Cardiac fibroblast (primary cell): ENCODE data around the gene RASAL1.

Source experiments
- DNase-seq, 2 donors: peaks; one replicate each; pipeline versions ENCODE4 v3.0.0 to v3.0.0-alpha.2; 2010; ENCODE audit warnings: low read depth in 2 of 2
- H3K4me3 ChIP-seq, 2 donors: replicated peaks in 1 of 2; 1 replicate in 1 of 2; 2 replicates in 1 of 2; pipeline ENCODE4 v1.5.1; 2011; ENCODE audit warnings: low read depth in 2 of 2, low read length in 2 of 2, mild to moderate bottlenecking in 2 of 2, moderate library complexity in 1 of 2
- TF ChIP-seq, protein P1 (sequence below): IDR thresholded peaks from one replicate; pipeline ENCODE4 v1.5.1; 2011; ENCODE audit warnings: low read depth, mild to moderate bottlenecking, low read length, inconsistent platforms

RASAL1 gene

DNA sequence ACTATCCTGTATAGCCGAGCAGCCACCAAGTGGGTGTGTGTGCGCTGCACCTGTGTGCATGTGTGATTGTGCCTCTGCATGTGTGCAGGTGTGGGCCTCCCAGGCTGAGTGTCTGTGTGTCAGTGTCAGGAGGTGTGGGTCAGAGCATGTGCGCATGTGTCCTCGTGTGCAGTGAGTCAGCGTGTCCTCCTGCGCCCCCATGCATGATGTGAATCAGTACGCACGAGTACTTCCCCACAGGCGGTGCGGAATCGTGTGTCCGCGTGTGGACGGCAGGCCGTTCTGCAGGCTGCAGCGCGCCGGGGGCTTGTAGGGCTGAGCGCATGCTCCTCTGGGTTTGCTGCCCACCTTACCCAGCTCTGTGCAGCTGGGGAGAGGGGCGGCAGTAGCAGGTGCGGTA, 44.8 kb downstream of the RASAL1 start:
- TF ChIP-seq, protein P1, sequence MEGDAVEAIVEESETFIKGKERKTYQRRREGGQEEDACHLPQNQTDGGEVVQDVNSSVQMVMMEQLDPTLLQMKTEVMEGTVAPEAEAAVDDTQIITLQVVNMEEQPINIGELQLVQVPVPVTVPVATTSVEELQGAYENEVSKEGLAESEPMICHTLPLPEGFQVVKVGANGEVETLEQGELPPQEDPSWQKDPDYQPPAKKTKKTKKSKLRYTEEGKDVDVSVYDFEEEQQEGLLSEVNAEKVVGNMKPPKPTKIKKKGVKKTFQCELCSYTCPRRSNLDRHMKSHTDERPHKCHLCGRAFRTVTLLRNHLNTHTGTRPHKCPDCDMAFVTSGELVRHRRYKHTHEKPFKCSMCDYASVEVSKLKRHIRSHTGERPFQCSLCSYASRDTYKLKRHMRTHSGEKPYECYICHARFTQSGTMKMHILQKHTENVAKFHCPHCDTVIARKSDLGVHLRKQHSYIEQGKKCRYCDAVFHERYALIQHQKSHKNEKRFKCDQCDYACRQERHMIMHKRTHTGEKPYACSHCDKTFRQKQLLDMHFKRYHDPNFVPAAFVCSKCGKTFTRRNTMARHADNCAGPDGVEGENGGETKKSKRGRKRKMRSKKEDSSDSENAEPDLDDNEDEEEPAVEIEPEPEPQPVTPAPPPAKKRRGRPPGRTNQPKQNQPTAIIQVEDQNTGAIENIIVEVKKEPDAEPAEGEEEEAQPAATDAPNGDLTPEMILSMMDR = no peak
- DNase-seq = no peak

DNA sequence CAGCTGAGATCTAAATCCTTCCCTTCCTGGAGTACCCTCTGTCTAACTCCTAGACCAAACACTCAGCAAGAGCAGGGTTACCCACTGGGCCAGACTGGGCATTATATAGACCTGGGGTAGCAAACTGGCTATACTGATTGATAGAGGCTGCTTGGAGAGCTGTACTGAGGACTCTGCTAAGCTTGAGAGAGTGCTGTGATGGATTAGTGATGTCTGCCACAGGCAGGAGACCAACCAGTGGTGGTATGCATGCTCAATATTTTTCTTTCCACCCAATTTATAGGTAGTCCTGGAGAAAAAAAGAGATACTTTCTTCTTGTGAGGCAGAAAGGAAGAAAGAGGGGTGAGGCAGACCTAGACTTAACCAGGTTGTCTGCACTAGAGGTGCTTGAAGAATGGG, 45.7 kb downstream of the RASAL1 start:
- H3K4me3 ChIP-seq = no peak overlapping the region

More for the DNA sequence above, 44.8 kb downstream of the RASAL1 start:
- H3K4me3 ChIP-seq = no peak overlapping the region

GRCh38 chr12:113088971-113089756, 46.4 kb downstream of the RASAL1 start:
- H3K4me3 ChIP-seq = no peak overlapping the region
- no peak for DNase-seq
- TF ChIP-seq, protein P1 = no peak

More for the DNA sequence above, 45.7 kb downstream of the RASAL1 start:
- DNase-seq = no peak
- TF ChIP-seq, protein P1 = no peak

DNA sequence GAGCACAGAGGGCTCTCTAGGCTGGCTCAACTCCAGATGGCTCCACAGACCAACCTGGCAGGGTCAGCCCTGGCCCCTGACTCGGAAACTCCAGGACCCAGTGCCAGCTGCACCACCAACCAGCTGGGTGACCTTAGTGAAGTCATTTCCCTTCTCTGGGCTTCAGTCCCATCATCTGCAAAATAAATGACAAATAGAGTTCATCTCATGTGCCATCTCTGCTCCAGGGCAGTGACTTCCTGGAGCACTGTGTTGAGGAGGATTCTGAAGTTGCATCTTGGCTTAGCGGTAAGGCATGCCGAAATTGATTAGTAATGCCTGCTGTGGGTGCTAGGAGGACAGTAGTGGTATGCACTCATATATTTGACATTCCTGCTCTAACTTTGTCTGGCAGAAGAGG, 47.5 kb downstream of the RASAL1 start:
- H3K4me3 ChIP-seq = no peak overlapping the region
- TF ChIP-seq, protein P1 = no peak
- no peak for DNase-seq

DNA sequence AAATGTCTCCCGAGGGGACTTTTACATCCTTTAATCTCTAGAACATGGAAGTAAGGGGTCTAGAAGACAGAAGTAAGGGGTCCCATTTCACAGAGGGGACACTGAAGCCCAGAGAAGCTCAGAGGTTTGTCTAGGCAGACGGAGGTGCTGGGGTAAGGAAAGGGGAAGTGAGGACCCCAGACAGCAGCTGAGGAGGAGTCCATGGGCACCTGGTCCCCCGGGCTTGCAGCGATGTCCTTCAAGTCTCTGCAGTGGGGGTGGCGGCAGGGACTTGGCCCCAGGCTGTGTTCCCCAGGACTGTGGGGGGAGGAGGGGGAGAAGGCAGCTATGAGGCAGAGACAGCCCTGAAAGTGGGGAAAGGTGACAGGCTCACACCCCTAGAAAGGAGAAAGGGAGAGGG, 48.4 kb downstream of the RASAL1 start:
- no peak overlapping the region for H3K4me3 ChIP-seq
- no peak for DNase-seq
- TF ChIP-seq, protein P1 = no peak

DNA sequence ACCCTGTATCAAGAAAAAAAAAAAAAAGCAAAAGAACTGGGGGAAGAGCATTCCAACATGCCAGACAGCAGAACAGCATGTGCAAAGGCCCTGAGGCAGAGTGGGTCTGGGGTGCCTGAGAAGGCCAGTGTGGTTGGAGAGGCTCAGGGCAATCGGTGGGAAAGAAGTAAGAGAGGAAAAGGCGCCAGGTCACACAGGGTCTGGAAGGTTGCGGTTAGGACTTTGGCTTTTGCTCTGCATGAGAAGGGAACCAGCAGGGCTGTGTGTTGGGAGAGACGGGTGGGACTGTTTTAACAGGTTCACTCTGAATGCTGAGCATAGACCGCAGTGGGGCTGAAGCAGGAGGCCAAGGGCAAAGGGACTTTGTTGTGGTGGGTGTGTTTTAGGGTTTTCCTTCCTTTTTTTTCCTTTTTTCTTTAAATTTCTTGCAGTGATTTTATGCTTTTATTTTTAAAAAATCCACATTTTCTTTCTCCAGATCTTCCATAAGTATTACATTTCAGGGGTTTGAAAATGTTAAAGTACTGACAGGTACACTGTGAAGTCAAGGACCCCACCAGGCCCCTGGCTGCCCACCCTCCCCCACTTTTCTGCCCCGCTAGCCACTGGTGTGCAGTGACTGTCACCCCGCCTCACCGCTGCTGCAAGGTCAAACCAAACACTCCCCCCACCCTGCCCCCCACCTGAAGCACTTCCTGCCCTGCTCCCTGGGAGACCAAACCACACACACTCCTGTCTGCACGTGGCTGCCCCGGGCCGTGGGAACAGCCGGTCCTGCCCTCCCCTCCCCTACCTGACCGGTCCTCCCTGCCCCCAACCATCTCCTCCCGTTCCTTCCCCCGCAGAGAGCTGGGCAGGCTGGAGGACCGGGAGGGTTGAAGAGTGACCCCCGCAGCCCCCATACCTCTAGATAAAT, 49.1 kb downstream of the RASAL1 start:
- DNase-seq = no peak
- no peak overlapping the region for H3K4me3 ChIP-seq
- TF ChIP-seq, protein P1 = no peak
